H9 (cell line): ENCODE results near the gene RHBDL2. TPM values are rescaled to one million over a fixed set of nuclear protein-coding genes. Genes with fewer than 3 reads are reported as not detected.
"Not testable (repeated sequence)": the region's sequence is repeated elsewhere in the genome, so short reads cannot be mapped to it uniquely, and the experiment has no call there.

ENCODE experiments used
- DNase-seq: peaks from one replicate; pipeline ENCODE4 v3.0.0-alpha.2; 2017
- H2AFZ ChIP-seq: one replicate; pipeline ENCODE4 v1.6.1; 2013; ENCODE audit warnings: mild to moderate bottlenecking, low read length, control low read depth, moderate library complexity
- H2AK5ac ChIP-seq: 2 replicates; pipeline ENCODE4 v1.6.1; 2013; ENCODE audit warnings: low read length, control low read depth, mixed read lengths; ENCODE audit not compliant: insufficient read length
- H2BK120ac ChIP-seq: one replicate; pipeline ENCODE4 v1.6.1; 2013; ENCODE audit warnings: low read depth, mild to moderate bottlenecking, low read length, control low read depth, inconsistent platforms; ENCODE audit not compliant: poor library complexity, severe bottlenecking
- H2BK12ac ChIP-seq: 2 replicates; pipeline ENCODE4 v1.6.1; 2013; ENCODE audit warnings: low read length, control low read depth, mixed read lengths, low read depth; ENCODE audit not compliant: insufficient read length
- H2BK15ac ChIP-seq: 2 replicates; pipeline ENCODE4 v1.6.1; 2013; ENCODE audit warnings: low read depth, low read length, control low read depth
- H2BK20ac ChIP-seq: one replicate; pipeline ENCODE4 v1.6.1; 2013; ENCODE audit warnings: low read depth, mild to moderate bottlenecking, low read length, control low read depth, inconsistent platforms; ENCODE audit not compliant: poor library complexity, severe bottlenecking
- H2BK5ac ChIP-seq: 2 replicates; pipeline ENCODE4 v1.6.1; 2013; ENCODE audit warnings: low read length, control low read depth, mixed read lengths; ENCODE audit not compliant: insufficient read length
- H3K14ac ChIP-seq: 2 replicates; pipeline ENCODE4 v1.6.1; 2013; ENCODE audit warnings: low read length, control low read depth; ENCODE audit not compliant: insufficient read depth
- H3K18ac ChIP-seq: 2 replicates; pipeline ENCODE4 v1.6.1; 2013; ENCODE audit warnings: low read depth, mild to moderate bottlenecking, mixed read lengths, low read length, control low read depth; ENCODE audit not compliant: insufficient read length
- H3K23ac ChIP-seq: 2 replicates; pipeline ENCODE4 v1.6.1; 2013; ENCODE audit warnings: low read length, control low read depth, mixed read lengths, low read depth; ENCODE audit not compliant: insufficient read length
- H3K23me2 ChIP-seq: 2 replicates; pipeline ENCODE4 v1.6.1; 2013; ENCODE audit warnings: low read depth, mild to moderate bottlenecking, mixed read lengths, low read length, control low read depth; ENCODE audit not compliant: insufficient read length, poor library complexity, severe bottlenecking
- H3K27ac ChIP-seq: 2 replicates; pipeline ENCODE4 v1.5.1; 2013; ENCODE audit warnings: low read length, control low read depth, mixed read lengths, low read depth; ENCODE audit not compliant: insufficient read length
- H3K27me3 ChIP-seq: 2 replicates; pipeline ENCODE4 v1.6.1; 2013; ENCODE audit warnings: low read length, control low read depth, inconsistent platforms; ENCODE audit not compliant: insufficient read depth
- H3K4ac ChIP-seq: 2 replicates; pipeline ENCODE4 v1.6.1; 2013; ENCODE audit warnings: low read depth, mild to moderate bottlenecking, control low read depth, inconsistent platforms, low read length, moderate library complexity
- H3K4me1 ChIP-seq: 2 replicates; pipeline ENCODE4 v1.6.1; 2013; ENCODE audit warnings: low read length, control low read depth, inconsistent platforms; ENCODE audit not compliant: insufficient read depth
- H3K4me2 ChIP-seq: 2 replicates; pipeline ENCODE4 v1.6.1; 2013; ENCODE audit warnings: low read length, control low read depth, mixed read lengths; ENCODE audit not compliant: insufficient read length, insufficient read depth
- H3K56ac ChIP-seq: 2 replicates; pipeline ENCODE4 v1.6.1; 2013; ENCODE audit warnings: low read depth, mild to moderate bottlenecking, mixed read lengths, low read length, control low read depth; ENCODE audit not compliant: insufficient read length
- H3K79me1 ChIP-seq: 2 replicates; pipeline ENCODE4 v1.6.1; 2013; ENCODE audit warnings: low read depth, mild to moderate bottlenecking, moderate library complexity, low read length, control low read depth, inconsistent platforms; ENCODE audit not compliant: insufficient read depth, poor library complexity, severe bottlenecking
- H3K79me2 ChIP-seq: 2 replicates; pipeline ENCODE4 v1.6.1; 2013; ENCODE audit warnings: low read length, control low read depth, inconsistent platforms; ENCODE audit not compliant: insufficient read depth
- H3K9ac ChIP-seq: 2 replicates; pipeline ENCODE4 v1.6.1; 2013; ENCODE audit warnings: low read length, control low read depth, mixed read lengths; ENCODE audit not compliant: insufficient read length; ENCODE audit errors: extremely low read depth
- H3K9me3 ChIP-seq: one replicate; pipeline ENCODE4 v1.6.1; 2013; ENCODE audit warnings: low read depth, low read length, inconsistent platforms; ENCODE audit not compliant: control insufficient read depth
- H3T11ph ChIP-seq: one replicate; pipeline ENCODE4 v1.6.1; 2013; ENCODE audit warnings: mild to moderate bottlenecking, low read length, control low read depth, inconsistent platforms
- H4K20me1 ChIP-seq: one replicate; pipeline ENCODE4 v1.6.1; 2013; ENCODE audit not compliant: control insufficient read depth, insufficient read length, insufficient read depth
- H4K5ac ChIP-seq: 2 replicates; pipeline ENCODE4 v1.6.1; 2013; ENCODE audit warnings: low read depth, mild to moderate bottlenecking, mixed read lengths, low read length, control low read depth; ENCODE audit not compliant: insufficient read length
- H4K8ac ChIP-seq: replicated peaks from 2 replicates; pipeline ENCODE4 v1.6.1; 2013; ENCODE audit warnings: low read length, control low read depth, mixed read lengths, low read depth; ENCODE audit not compliant: insufficient read length
- H4K91ac ChIP-seq: 2 replicates; pipeline ENCODE4 v1.6.1; 2013; ENCODE audit warnings: low read depth, mild to moderate bottlenecking, moderate library complexity, mixed read lengths, low read length, control low read depth; ENCODE audit not compliant: insufficient read length
- H3K27ac Mint-ChIP-seq, 3 experiments: 2 replicates in 2 of 3; 3 replicates in 1 of 3; pipeline ENCODE4 v1.8.0; 2020 to 2021; ENCODE audit warnings: mixed read lengths in 3 of 3, mild to moderate bottlenecking in 1 of 3, moderate library complexity in 1 of 3
- H3K27me3 Mint-ChIP-seq: 2 replicates; pipeline ENCODE4 v1.8.0; 2021; ENCODE audit warnings: low read depth, mild to moderate bottlenecking, moderate library complexity, mixed read lengths
- H3K36me3 Mint-ChIP-seq, 3 experiments: 2 replicates in 2 of 3; 3 replicates in 1 of 3; pipeline ENCODE4 v1.8.0; 2020 to 2021; ENCODE audit warnings: low read depth in 3 of 3, mixed read lengths in 3 of 3; ENCODE audit not compliant: insufficient read depth in 1 of 3
- H3K4me1 Mint-ChIP-seq, 2 experiments: 2 replicates each; pipeline ENCODE4 v1.8.0; 2020; ENCODE audit warnings: mixed read lengths in 2 of 2
- H3K4me3 Mint-ChIP-seq, 2 experiments: 2 replicates in 1 of 2; 3 replicates in 1 of 2; pipeline ENCODE4 v1.8.0; 2020 to 2021; ENCODE audit warnings: mild to moderate bottlenecking in 2 of 2, mixed read lengths in 2 of 2, moderate library complexity in 1 of 2
- H3K9me3 Mint-ChIP-seq, 2 experiments: 2 replicates in 1 of 2; 3 replicates in 1 of 2; pipeline ENCODE4 v1.8.0; 2020; ENCODE audit warnings: mild to moderate bottlenecking in 2 of 2, mixed read lengths in 2 of 2, moderate library complexity in 1 of 2
- CTCF ChIP-seq: fragments of 200-600 bp; sonication (generic); conservative IDR thresholded peaks from 3 replicates; pipeline ENCODE4 v1.8.0; 2021; ENCODE audit warnings: antibody characterized with exemption, mild to moderate bottlenecking
- WGBS: extraction: QIAGEN DNeasy Blood & Tissue Kit; methylation state at CpG from one replicate; pipeline ENCODE4 v1.1.7; 2013; ENCODE audit warnings: missing lambda C conversion rate, low lambda C conversion rate, mixed read lengths; ENCODE audit not compliant: insufficient read length; ENCODE audit errors: extremely low coverage; 5-methylcytosine and 5-hydroxymethylcytosine counted together
- total RNA-seq: library from RNA; stranded (reverse); gene quantifications from 2 replicates; pipeline ENCODE4 v1.2.1, GENCODE V29; 2021

RHBDL2 gene
- total RNA-seq, 1 experiment from 2014 or later: not detected

DNA sequence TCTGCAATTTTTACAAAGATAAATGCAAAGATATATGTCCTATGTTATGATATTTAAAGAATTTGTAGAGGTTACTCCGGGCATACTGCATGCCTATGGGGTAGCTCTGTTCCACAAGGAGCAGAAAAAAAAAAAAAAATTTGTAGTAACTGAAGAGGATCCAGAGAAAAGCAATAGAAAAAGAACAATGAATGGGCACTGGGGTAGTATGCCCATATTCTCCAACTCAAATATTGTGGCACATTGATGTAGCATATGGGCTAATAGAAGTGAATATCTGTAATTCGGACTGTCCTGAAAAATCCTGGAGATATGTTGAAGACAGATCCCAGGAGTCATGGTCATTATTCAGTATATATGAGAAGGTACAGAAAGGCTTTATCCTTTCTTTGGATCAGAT is 48.3 kb upstream of the RHBDL2 start:
- Histone ChIP-seq H3K79me1 (no peaks in the 10 kb centered on the region), H4K20me1 (no peaks in the 10 kb centered on the region), H3K23ac (no peak overlapping the region), H3T11ph (no peak overlapping the region), H3K27me3 (no peaks in the 10 kb centered on the region), H2BK120ac (peak overlapping the region; percentile 80), H3K27ac (peak overlapping the region; percentile 84), H2BK12ac (no peak overlapping the region), H4K91ac (no peak overlapping the region), H3K23me2 (peaks cover 13% of the 10 kb centered on the region), H3K79me2 (peaks cover 34% of the 10 kb centered on the region), H2AFZ (no peak overlapping the region), H3K4ac (no peak overlapping the region), H2AK5ac (no peak overlapping the region), H3K4me1 (peaks cover 5% of the 10 kb centered on the region; the same call in 1 of the 2 replicates), H3K4me2 (peak overlapping the region; percentile 69), H2BK15ac (no peak overlapping the region), H2BK20ac (no peak overlapping the region), H3K9ac (no peak overlapping the region), H3K9me3 (no peaks in the 10 kb centered on the region), H3K18ac (no peak overlapping the region), H2BK5ac (no peak overlapping the region), H3K14ac (no peak overlapping the region), H3K56ac (no peak overlapping the region), H4K8ac (no peak overlapping the region), H4K5ac (no peak overlapping the region)
- peak overlapping the region; percentile 84 to 91 for H3K4me3 Mint-ChIP-seq
- peak overlapping the region; percentile 81 to 99 (median 99); a peak in 6 of 7 replicates for H3K27ac Mint-ChIP-seq
- DNase-seq: no peak
- no peaks in the 10 kb centered on the region for H3K9me3 Mint-ChIP-seq
- H3K4me1 Mint-ChIP-seq: peaks cover 46 to 53% of the 10 kb centered on the region in 2 experiments
- H3K36me3 Mint-ChIP-seq: peaks cover 20 to 30% (median 27%) of the 10 kb centered on the region in 3 experiments
- no peaks in the 10 kb centered on the region for H3K27me3 Mint-ChIP-seq
- no CpG with 5 or more reads among the region's 2 CpGs for WGBS
- no peak for TF ChIP-seq CTCF

DNA sequence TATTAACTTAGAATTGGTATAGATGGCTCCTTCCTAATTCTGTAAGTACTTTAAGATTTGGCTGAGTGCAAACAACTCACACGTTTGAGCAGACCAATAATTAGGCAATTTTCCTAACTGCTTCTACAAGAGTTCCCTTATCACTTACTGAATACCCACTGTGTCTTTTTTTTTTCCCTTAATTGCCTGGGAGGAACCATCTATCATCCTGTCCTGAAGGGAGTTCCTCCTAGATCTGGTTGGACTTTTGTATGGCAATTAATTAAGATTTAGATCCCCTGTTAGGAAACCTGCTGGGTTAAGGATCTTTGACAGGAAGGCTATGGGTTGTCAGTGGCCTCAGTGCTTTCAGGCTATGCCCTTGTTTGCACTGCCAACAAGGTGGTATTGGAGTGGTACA is 37.8 kb upstream of the RHBDL2 start:
- H2AFZ ChIP-seq, H3K79me1 ChIP-seq, DNase-seq, H3K18ac ChIP-seq, H2BK5ac ChIP-seq, H2BK120ac ChIP-seq, H2BK20ac ChIP-seq, H2BK12ac ChIP-seq, H3K79me2 ChIP-seq, H3K27me3 ChIP-seq, H3K4me2 ChIP-seq, H3K56ac ChIP-seq, H3K27ac ChIP-seq, H3K9ac ChIP-seq, H4K91ac ChIP-seq, H4K5ac ChIP-seq, H2BK15ac ChIP-seq, H3K4me3 Mint-ChIP-seq, H3K27ac Mint-ChIP-seq, H3K4me1 ChIP-seq, H3K14ac ChIP-seq, H3K27me3 Mint-ChIP-seq, H4K8ac ChIP-seq, H3K23me2 ChIP-seq, H3K4me1 Mint-ChIP-seq, H4K20me1 ChIP-seq, H3K4ac ChIP-seq, H3K23ac ChIP-seq, H3T11ph ChIP-seq, H3K9me3 ChIP-seq, H2AK5ac ChIP-seq: not testable (repeated sequence)
- Mint-ChIP-seq H3K9me3 (peaks cover 22 to 25% of the 10 kb centered on the region in 2 experiments), H3K36me3 (peaks cover 9 to 14% (median 12%) of the 10 kb centered on the region in 3 experiments; a peak in 6 of 7 replicates)
- WGBS: no CpG with 5 or more reads among the region's 1 CpG
